C4-2B (cell line): ENCODE results near the gene CATSPER3.

Source experiments
- ZFX ChIP-seq: fragments of 450-650 bp; IDR thresholded peaks from 2 replicates; pipeline ENCODE4 v1.6.1; 2017
- TF ChIP-seq, protein P1 (sequence below): fragments of 450-650 bp; conservative IDR thresholded peaks from 2 replicates; pipeline ENCODE4 v1.5.1; 2017; ENCODE audit warnings: mild to moderate bottlenecking

DNA sequence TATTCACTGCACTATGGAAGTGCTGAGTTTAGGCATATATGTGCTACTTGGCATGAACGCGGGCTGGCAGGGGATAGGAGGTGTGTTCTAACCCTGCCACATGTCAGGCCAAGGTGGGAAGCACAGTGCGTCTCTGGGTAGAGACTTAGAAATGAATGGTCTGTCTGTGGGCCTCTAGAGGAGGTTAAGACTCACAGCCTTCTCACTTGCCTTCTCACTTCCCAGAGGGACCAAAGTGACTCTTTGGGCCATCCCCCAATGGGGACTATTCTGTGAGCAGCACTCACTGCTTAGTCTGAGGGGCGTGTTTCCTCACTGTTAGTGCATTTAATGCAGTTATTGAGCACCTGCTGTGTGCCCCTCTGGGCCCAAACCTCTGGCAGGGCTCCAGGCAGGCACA is 68.7 kb downstream of the CATSPER3 start:
- TF ChIP-seq, protein P1, sequence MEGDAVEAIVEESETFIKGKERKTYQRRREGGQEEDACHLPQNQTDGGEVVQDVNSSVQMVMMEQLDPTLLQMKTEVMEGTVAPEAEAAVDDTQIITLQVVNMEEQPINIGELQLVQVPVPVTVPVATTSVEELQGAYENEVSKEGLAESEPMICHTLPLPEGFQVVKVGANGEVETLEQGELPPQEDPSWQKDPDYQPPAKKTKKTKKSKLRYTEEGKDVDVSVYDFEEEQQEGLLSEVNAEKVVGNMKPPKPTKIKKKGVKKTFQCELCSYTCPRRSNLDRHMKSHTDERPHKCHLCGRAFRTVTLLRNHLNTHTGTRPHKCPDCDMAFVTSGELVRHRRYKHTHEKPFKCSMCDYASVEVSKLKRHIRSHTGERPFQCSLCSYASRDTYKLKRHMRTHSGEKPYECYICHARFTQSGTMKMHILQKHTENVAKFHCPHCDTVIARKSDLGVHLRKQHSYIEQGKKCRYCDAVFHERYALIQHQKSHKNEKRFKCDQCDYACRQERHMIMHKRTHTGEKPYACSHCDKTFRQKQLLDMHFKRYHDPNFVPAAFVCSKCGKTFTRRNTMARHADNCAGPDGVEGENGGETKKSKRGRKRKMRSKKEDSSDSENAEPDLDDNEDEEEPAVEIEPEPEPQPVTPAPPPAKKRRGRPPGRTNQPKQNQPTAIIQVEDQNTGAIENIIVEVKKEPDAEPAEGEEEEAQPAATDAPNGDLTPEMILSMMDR = no peak
- no peak for TF ChIP-seq ZFX
